ENCODE data around the gene LYRM4. TPM values are rescaled to one million over a fixed set of nuclear protein-coding genes. Genes with fewer than 3 reads are reported as not detected.

Gene LYRM4
- total RNA-seq: 16.4 and 20.9 TPM in 2 replicates
- 28.1 TPM for polyA plus RNA-seq (2012)

GRCh38 chr6:5260661-5261544 lies at the start of gene LYRM4, which contains the start of gene FARS2:
Gene LYRM4, minus strand, starts transcription at chr6:5260950. Its CDS starts 217 bp downstream, at chr6:5260733.
Gene FARS2, plus strand, starts transcription at chr6:5261513.
- DNase-seq (ENCODE audit: low read depth): peak; percentile 93

DNA sequence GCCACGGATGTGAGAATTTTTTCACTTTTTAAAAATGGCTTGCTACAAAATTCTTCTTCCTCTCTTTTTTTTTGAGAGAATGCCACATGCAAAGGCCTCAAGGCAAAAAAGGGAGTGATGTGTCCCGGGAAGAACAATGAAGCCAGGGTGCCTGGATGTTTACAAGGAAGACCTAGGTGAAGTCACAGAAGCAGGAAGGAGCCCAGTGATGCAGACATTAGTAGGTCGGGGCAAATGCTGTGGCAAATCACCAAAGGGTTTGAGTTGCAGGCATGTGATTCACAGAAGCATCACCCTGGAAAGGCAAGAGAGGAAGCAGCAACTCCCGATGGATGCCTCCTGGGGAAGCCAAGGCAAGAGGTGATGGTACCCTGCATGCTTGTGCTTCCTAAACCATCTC lies 47.3 kb upstream of the LYRM4 start:
- no peak for DNase-seq (ENCODE audit: low read depth)

GRCh38 chr6:5307058-5307457 lies 46.3 kb upstream of the LYRM4 start:
- DNase-seq (ENCODE audit: low read depth): no peak

DNA sequence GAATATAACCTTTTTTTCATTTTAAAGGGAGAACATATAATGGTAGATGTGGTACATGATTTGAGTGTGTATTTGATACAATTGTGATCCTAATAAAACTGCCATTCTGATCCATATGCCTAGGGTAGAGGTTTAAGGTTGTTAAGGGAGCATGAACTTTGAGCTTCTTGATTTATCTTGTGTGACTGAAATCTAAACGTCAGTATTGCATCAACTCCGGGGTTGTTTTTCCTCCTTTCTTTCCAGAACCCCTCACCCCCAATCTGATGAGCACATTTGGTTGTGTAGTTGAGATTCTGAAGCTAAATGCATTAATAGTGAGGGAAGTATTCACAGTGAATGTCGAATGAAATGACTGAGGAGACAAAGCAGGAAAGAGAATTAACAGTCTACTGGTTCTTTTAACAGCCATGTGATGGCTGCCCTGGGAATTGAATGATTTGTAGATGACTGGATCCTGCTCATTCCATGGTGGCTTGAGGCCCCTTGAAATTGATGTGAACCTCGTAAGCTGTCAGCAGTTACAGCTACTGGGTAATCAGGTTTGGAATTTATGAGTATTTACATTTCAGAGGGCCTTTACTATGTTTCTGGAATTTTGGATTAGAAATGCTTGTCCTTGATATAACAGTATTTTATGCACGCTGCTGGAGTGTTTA lies 45.3 kb upstream of the LYRM4 start:
- no peak for DNase-seq (ENCODE audit: low read depth)

GRCh38 chr6:5303682-5304081 lies 42.9 kb upstream of the LYRM4 start:
- DNase-seq (ENCODE audit: low read depth): no peak

- no peak for DNase-seq (ENCODE audit: low read depth)
These were observed 42.4 kb upstream of the LYRM4 start for GRCh38 chr6:5302995-5303622.

DNA sequence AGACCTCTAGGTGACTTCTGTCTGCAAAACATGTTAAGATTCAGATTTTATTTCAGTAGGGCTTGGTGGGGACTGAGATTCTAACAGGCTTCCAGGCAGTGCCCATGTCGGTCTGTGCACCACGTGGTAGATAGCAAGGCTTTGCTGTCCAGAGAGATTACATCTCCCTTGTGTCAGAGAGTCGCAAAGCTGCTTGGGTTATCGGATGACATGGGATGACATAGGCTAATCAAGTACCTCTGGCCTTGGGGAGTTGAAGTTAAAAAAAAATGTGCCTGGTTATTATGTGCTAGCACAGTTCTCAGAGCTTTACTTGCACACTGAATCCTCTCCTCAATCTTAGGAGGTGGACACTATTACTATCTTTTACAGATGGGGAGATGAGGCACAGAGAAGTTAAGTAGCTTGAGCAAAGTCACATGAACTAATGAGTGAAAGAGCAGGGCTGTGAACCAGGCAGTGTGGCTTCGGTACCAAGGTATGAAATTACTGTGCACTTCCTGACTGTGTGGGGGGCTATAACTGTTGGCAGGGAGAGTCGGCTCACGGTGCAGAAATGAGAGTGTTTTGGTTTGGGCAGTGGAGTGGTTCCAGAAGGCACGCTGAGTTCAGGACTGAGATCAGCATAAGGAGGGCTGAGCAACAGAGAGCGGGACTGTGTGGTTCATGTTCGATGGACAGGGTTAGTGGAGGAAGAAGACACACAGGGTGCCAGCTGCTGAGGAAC lies 41.6 kb upstream of the LYRM4 start:
- peak; percentile 25 for DNase-seq (ENCODE audit: low read depth)

DNA sequence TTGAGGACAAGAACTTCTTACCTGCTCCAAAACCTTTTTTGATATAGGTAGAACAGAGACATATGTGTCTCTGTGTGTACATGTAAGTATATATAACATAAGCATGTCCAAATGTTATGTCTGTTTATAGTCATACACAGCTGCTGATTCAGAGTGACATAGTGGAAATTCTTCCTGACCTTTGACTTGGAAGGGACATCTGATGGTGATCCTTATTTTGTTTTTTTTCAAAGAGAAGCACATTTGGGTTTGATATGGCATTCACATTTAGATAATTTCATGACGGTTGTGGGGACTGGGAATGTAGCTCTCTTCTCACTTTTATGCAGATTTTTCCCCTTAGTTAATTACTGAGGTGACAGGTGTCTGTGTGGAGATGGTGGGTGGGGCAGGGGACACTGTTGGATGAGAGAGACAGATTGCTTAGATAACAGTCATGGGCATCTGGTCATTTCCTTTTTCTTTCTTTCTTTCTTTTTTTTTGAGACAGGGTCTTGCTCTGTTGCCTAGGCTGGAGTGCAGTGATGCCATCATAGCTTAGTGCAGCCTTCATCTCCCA lies 39.5 kb upstream of the LYRM4 start:
- no peak for DNase-seq (ENCODE audit: low read depth)

- no peak for DNase-seq (ENCODE audit: low read depth)
These were observed 34.9 kb upstream of the LYRM4 start for GRCh38 chr6:5295623-5296022.

GRCh38 chr6:5294392-5295211 lies 33.9 kb upstream of the LYRM4 start:
- no peak for DNase-seq (ENCODE audit: low read depth)

DNA sequence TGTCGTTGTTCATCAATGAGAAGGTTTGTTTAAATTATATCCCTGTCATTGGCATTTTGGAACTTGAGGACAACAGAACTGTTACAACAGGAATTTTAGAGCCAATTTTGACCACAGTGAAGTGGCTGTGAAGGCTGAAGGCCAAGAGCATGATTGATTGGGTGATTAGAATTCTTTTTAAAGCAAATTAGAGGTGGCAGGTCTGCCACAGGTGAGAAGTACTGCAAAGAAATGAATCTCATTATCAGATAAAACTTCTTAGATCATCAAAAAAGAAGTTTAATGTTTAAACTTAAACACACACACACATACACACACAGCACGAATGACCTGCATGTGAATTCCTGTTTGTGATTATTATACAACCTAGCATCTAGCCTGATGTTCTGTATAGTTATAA lies 32.9 kb upstream of the LYRM4 start:
- DNase-seq (ENCODE audit: low read depth): no peak

DNA sequence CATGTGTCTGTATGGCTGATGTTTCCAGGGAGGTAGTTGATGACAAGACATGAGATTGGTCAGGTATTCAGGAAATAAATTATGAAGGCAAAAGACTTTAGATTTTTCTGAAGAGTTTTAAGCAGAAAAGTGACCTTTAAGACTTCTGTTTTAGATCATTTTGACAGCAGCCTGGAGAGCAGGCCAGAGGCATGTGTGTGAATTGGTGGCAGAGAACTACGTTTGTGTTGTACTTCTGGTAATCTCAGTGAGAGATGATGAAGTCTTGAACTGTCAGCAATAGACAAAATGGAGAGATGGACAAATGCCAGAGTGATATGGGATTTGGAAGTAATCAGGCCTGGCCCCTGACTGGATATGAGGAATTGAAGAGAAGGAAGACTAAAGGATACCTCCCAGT lies 31.4 kb upstream of the LYRM4 start:
- DNase-seq (ENCODE audit: low read depth): no peak

GRCh38 chr6:5290500-5290899 lies 29.8 kb upstream of the LYRM4 start:
- no peak for DNase-seq (ENCODE audit: low read depth)

DNA sequence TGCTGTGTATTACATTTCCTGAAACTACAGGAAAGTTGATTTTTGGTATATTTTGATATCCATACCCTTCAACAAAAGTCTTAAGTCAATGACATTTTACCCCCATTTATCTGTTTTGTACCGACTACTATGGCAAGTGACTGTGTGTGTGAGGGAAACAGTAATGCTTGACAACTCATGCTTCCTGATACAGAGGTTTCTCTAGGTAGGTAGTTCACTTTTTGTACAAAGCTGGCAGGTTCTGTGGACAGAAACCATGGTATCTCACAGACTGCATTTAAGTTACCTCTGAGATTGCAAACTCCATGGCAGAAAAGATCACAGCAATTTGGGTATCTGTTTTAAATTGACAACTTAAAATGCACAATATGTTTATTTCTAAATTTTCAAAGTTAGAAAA lies 29.3 kb upstream of the LYRM4 start:
- no peak for DNase-seq (ENCODE audit: low read depth)

GRCh38 chr6:5287966-5288297 lies 27.2 kb upstream of the LYRM4 start:
- no peak for DNase-seq (ENCODE audit: low read depth)

- DNase-seq (ENCODE audit: low read depth): peak; percentile 82
These were observed 26.6 kb upstream of the LYRM4 start for GRCh38 chr6:5287205-5287965.

GRCh38 chr6:5286780-5287179 lies 26.0 kb upstream of the LYRM4 start:
- peak; percentile 20 for DNase-seq (ENCODE audit: low read depth)

- DNase-seq (ENCODE audit: low read depth): no peak
These were observed 24.8 kb upstream of the LYRM4 start for GRCh38 chr6:5285526-5285925.

DNA sequence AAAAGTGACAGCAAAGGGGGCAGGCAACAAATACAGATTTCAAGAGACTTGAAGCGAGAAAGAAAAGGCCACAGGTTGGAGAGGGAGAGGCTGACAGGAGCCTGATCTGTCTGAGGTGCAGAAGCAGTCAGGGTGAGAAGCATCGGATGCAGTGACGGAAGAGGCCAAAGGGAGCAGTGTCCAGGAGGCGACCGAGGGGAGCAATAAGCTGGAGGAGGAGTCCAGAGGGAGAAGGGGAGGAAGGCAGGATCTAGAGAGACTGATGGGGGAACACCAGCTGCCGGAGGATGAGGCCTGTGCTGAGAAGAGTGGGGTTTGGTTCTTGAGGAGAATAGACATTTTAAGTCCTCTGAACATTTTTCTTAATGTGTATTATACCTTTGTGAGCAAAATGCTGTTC lies 24.3 kb upstream of the LYRM4 start:
- no peak for DNase-seq (ENCODE audit: low read depth)

- peak; percentile 48 for DNase-seq (ENCODE audit: low read depth)
These were observed 21.5 kb upstream of the LYRM4 start for GRCh38 chr6:5282191-5282623.

All from myocyte (in vitro differentiated cells).